ENCODE results near the gene TCF25. TPM values are rescaled to one million over a fixed set of nuclear protein-coding genes. Genes with fewer than 3 reads are reported as not detected.

TCF25 gene
- total RNA-seq, 1 donor from 2014 or later, result 237 TPM

DNA sequence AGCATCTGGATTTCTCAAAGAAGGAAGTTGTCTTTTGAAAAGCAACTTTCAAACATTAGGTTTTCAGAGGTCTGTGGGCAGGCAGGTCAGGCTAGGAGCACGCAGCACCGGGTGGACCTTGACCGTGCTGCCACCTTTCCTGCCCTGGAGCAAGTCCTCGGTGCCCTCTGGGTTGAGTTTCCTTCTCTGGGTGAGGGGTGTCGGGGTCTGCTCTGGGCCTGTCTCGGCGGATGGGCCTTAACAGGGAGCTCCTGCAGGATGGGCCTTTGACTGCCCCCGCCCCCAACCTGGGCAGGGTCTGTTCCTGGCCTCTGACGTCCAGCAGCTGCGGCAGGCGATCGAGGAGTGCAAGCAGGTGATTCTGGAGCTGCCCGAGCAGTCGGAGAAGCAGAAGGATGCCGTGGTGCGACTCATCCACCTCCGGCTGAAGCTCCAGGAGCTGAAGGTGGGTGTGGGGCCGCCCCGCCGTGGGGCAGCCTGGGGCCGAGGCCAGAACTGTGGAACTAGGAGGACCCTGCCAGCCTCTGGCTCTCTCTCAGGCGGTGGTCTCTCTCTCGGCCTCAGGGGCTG, 83.9 kb downstream of the TCF25 start:
- Histone ChIP-seq H3K4me1 (no peaks in the 10 kb centered on the region), H3K4me3 (peak overlapping the region in 1 of 2 donors; percentile 35), H3K36me3 (peaks cover 17 to 56% of the 10 kb centered on the region in 2 donors), H3K27me3 (no peaks in the 10 kb centered on the region), H3K27ac (no peak overlapping the region), H3K9me3 (no peaks in the 10 kb centered on the region)
- intact Hi-C loops (cut with DNase I), result no loop called here
- no peak for DNase-seq (ENCODE audit: low spot score in 2 of 2)
- TF ChIP-seq, protein P1, sequence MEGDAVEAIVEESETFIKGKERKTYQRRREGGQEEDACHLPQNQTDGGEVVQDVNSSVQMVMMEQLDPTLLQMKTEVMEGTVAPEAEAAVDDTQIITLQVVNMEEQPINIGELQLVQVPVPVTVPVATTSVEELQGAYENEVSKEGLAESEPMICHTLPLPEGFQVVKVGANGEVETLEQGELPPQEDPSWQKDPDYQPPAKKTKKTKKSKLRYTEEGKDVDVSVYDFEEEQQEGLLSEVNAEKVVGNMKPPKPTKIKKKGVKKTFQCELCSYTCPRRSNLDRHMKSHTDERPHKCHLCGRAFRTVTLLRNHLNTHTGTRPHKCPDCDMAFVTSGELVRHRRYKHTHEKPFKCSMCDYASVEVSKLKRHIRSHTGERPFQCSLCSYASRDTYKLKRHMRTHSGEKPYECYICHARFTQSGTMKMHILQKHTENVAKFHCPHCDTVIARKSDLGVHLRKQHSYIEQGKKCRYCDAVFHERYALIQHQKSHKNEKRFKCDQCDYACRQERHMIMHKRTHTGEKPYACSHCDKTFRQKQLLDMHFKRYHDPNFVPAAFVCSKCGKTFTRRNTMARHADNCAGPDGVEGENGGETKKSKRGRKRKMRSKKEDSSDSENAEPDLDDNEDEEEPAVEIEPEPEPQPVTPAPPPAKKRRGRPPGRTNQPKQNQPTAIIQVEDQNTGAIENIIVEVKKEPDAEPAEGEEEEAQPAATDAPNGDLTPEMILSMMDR (IDR thresholded peaks at IDR 0.05), result no peak

DNA sequence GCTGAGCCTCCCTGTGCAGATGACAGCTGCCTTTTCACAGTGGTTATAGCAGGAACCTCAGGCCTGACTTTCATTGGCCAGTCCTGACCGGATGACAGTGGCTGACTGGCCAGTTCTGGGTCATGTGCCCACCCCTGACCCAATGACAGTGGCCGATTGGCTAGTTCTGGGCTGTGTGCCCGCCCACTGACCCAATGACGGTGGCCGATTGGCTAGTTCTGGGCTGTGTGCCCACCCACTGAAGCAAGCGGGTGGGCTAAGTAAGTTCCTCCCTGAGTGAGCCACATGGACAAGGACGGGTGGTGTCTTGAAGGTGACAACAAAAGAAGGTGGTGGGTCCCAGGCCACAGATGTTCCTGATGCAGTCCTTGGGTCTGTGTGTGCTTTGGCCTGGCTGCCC, 84.7 kb downstream of the TCF25 start:
- Histone ChIP-seq H3K27ac (no peak overlapping the region), H3K36me3 (peaks cover 17 to 56% of the 10 kb centered on the region in 2 donors), H3K9me3 (no peaks in the 10 kb centered on the region), H3K4me3 (no peak overlapping the region), H3K4me1 (no peaks in the 10 kb centered on the region), H3K27me3 (no peaks in the 10 kb centered on the region)
- no peak for DNase-seq (ENCODE audit: low spot score in 2 of 2)
- TF ChIP-seq, protein P1 (IDR thresholded peaks at IDR 0.05), result no peak
- intact Hi-C loops (cut with DNase I), result no loop called here

DNA sequence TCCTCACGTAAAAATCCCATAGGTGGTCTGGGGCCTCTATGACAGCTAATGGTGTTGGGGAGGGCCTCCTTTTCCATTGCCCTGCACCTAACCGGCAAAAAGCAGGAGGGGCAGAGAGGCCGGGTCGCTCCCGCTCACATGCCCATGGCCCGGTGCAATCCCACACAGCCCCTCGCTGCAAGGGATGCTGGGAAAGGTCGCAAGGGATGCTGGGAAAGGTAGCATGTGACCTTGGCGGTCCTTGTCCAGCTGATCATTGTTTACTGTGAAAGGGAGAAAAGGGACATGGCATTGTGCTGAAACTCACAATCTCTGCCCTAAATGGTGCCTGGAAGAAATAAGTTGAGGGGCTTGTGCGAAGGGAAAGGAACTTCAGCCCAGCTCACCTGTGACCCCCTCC, 85.2 kb downstream of the TCF25 start:
- Histone ChIP-seq H3K36me3 (peaks cover 17 to 59% of the 10 kb centered on the region in 2 donors), H3K4me3 (no peak overlapping the region), H3K27me3 (no peaks in the 10 kb centered on the region), H3K27ac (no peak overlapping the region), H3K4me1 (no peaks in the 10 kb centered on the region), H3K9me3 (no peaks in the 10 kb centered on the region)
- TF ChIP-seq, protein P1 (IDR thresholded peaks at IDR 0.05), result no peak
- DNase-seq (ENCODE audit: low spot score in 2 of 2), result no peak
- intact Hi-C loops (cut with DNase I), result no loop called here

- no peaks in the 10 kb centered on the region for H3K9me3 ChIP-seq
- H3K27me3 ChIP-seq, result no peaks in the 10 kb centered on the region
- intact Hi-C loops (cut with DNase I), result no loop called here
- no peaks in the 10 kb centered on the region for H3K4me1 ChIP-seq
- TF ChIP-seq, protein P1 (IDR thresholded peaks at IDR 0.05), result no peak
- no peak for DNase-seq (ENCODE audit: low spot score in 2 of 2)
- no peak overlapping the region for H3K27ac ChIP-seq
- H3K36me3 ChIP-seq, result peaks cover 21 to 63% of the 10 kb centered on the region in 2 donors
- no peak overlapping the region for H3K4me3 ChIP-seq
These were observed 87.6 kb downstream of the TCF25 start for GRCh38 chr16:89960966-89961365.

Other genes starting within 250 kb of the TCF25 start
- gene CHMP1A, start 215.9 kb upstream of the TCF25 start, total RNA-seq, result 153 TPM
- 0.21 TPM for gene SPATA33, start 215.8 kb upstream of the TCF25 start, total RNA-seq
- gene CDK10, start 186.9 kb upstream of the TCF25 start, total RNA-seq, result 141 TPM
- gene SPATA2L, start 171.9 kb upstream of the TCF25 start, total RNA-seq, result 34.7 TPM
- gene VPS9D1, start 152.7 kb upstream of the TCF25 start, total RNA-seq, result 17.2 TPM
- gene ZNF276, start 152.1 kb upstream of the TCF25 start, total RNA-seq, result 30.7 TPM
- 68.1 TPM for gene FANCA, start 56.9 kb upstream of the TCF25 start, total RNA-seq
- not detected for gene SPIRE2, start 45.1 kb upstream of the TCF25 start, total RNA-seq
- 13.2 TPM for gene MC1R, start 45.3 kb downstream of the TCF25 start, total RNA-seq
- gene TUBB3, start 49.8 kb downstream of the TCF25 start, total RNA-seq, result 2.3 TPM
- 34.5 TPM for gene DEF8, start 75.2 kb downstream of the TCF25 start, total RNA-seq
- gene DBNDD1, start 145.9 kb downstream of the TCF25 start, total RNA-seq, result 2.7 TPM
- gene PRDM7, start 203.7 kb downstream of the TCF25 start, total RNA-seq, result not detected